Measurements from ENCODE around the gene OR2AE1.
"Not testable (repeated sequence)": the region's sequence is repeated elsewhere in the genome, so short reads cannot be mapped to it uniquely, and the experiment has no call there.

GRCh38 chr7:99890348-99890747 is 13.5 kb upstream of the OR2AE1 start:
- TF ChIP-seq CTCF, POLR2A (IDR thresholded peaks at IDR 0.05): not testable (repeated sequence)

Data from Peyer's patch (tissue), 4 donors.